Endothelial cell of umbilical vein (primary cell): Measurements from ENCODE around the gene ZNF512. TPM values are rescaled to one million over a fixed set of nuclear protein-coding genes. Genes with fewer than 3 reads are reported as not detected.

ENCODE experiments used
- BruUV-seq: library from RNA; stranded (reverse); fragments of 400-500 nt; replicated peaks from 2 replicates; lab custom pipeline; 2021; lab: Mats Ljungman, UMichigan
- CTCF ChIA-PET: fragments of 300-600, 350-600 bp; sonication (Branson Sonifier 250); formaldehyde crosslinking; loops from one replicate; lab custom pipeline; 2021; ENCODE audit warnings: antibody characterized with exemption, inconsistent platforms; lab: Charles Lee
- POLR2A ChIA-PET: fragments of 300-600, 350-600 bp; sonication (Branson Sonifier 250); formaldehyde crosslinking; loops from one replicate; lab custom pipeline; 2021; ENCODE audit warnings: antibody characterized with exemption, inconsistent platforms; lab: Charles Lee
- DNase-seq: peaks from one replicate; pipeline ENCODE4 v3.0.0-alpha.2; 2011; ENCODE audit warnings: low read depth, low spot score
- FAIRE-seq: peaks from 2 replicates; lab custom pipeline; 2011; peaks lifted over from hg19 to GRCh38; lab: Jason Lieb, UNC
- H2AFZ ChIP-seq: 2 replicates; pipeline ENCODE4 v1.6.0; 2012; ENCODE audit warnings: low read depth, low read length, control low read depth, inconsistent platforms
- H3K27ac ChIP-seq: 2 replicates; pipeline ENCODE4 v1.5.1; 2011; ENCODE audit warnings: low read depth, mild to moderate bottlenecking, control low read depth, low read length, moderate library complexity; ENCODE audit not compliant: insufficient read depth
- H3K27me3 ChIP-seq, 2 experiments: 2 replicates each; pipeline versions ENCODE4 v1.6.0 to v1.6.1; 2011; ENCODE audit warnings: low read length in 2 of 2, mixed read lengths in 1 of 2; ENCODE audit not compliant: control insufficient read depth in 2 of 2, insufficient read depth in 2 of 2
- H3K36me3 ChIP-seq, 2 experiments: 2 replicates in 1 of 2; 3 replicates in 1 of 2; pipeline ENCODE4 v1.5.1; 2011; ENCODE audit warnings: low read length in 2 of 2, mild to moderate bottlenecking in 1 of 2, moderate library complexity in 1 of 2; ENCODE audit not compliant: control insufficient read depth in 2 of 2, insufficient read depth in 2 of 2; ENCODE audit errors: extremely low read depth in 1 of 2
- H3K4me1 ChIP-seq: 3 replicates; pipeline ENCODE4 v1.5.1; 2011; ENCODE audit warnings: mild to moderate bottlenecking, low read length; ENCODE audit not compliant: control insufficient read depth, insufficient read depth; ENCODE audit errors: extremely low read depth
- H3K4me2 ChIP-seq: 2 replicates; pipeline ENCODE4 v1.6.1; 2011; ENCODE audit warnings: low read length, control low read depth, mixed read lengths; ENCODE audit not compliant: insufficient read depth
- H3K4me3 ChIP-seq, 3 experiments: fragments of 200-600 bp in 1 of 3; sonication (generic), shearing (Covaris generic) in 1 of 3; replicated peaks in 1 of 3; 2 replicates each; pipeline ENCODE4 v1.5.1; 2011 to 2016; ENCODE audit warnings: control low read depth in 3 of 3, low read length in 3 of 3, mild to moderate bottlenecking in 2 of 3, inconsistent platforms in 1 of 3, low read depth in 1 of 3, moderate library complexity in 1 of 3; ENCODE audit not compliant: insufficient read depth in 1 of 3
- H3K79me2 ChIP-seq: 2 replicates; pipeline ENCODE4 v1.6.0; 2012; ENCODE audit warnings: low read length, inconsistent platforms; ENCODE audit not compliant: control insufficient read depth, insufficient read depth
- H3K9ac ChIP-seq: replicated peaks from 2 replicates; pipeline ENCODE3; 2011; ENCODE audit warnings: low read length, control low read depth; ENCODE audit not compliant: insufficient read depth; ENCODE audit errors: extremely low read depth
- H3K9me1 ChIP-seq: replicated peaks from 3 replicates; pipeline ENCODE4 v1.6.0; 2011; ENCODE audit warnings: mild to moderate bottlenecking, low read length; ENCODE audit not compliant: control insufficient read depth, insufficient read depth; ENCODE audit errors: extremely low read depth
- H3K9me3 ChIP-seq: replicated peaks from 2 replicates; pipeline ENCODE4 v1.5.1; 2012; ENCODE audit warnings: low read length, inconsistent platforms; ENCODE audit not compliant: control insufficient read depth, insufficient read depth
- H4K20me1 ChIP-seq: replicated peaks from 2 replicates; pipeline ENCODE3; 2011; ENCODE audit warnings: mild to moderate bottlenecking, low read length; ENCODE audit not compliant: control insufficient read depth, insufficient read depth; ENCODE audit errors: extremely low read depth
- FOS ChIP-seq: IDR thresholded peaks from 2 replicates; pipeline ENCODE4 v1.6.1; 2011; ENCODE audit warnings: mild to moderate bottlenecking, low read length, moderate library complexity, borderline replicate concordance; ENCODE audit not compliant: insufficient read depth
- GATA2 ChIP-seq: IDR thresholded peaks from 2 replicates; pipeline ENCODE4 v1.7.0; 2011; ENCODE audit warnings: low read depth, mild to moderate bottlenecking, moderate library complexity, mixed read lengths, low read length; ENCODE audit not compliant: insufficient read length, insufficient read depth
- JUN ChIP-seq: IDR thresholded peaks from 2 replicates; pipeline ENCODE4 v1.6.1; 2011; ENCODE audit warnings: borderline replicate concordance, low read depth; ENCODE audit not compliant: insufficient read length, insufficient read depth
- POLR2A ChIP-seq: IDR thresholded peaks from 2 replicates; pipeline ENCODE4 v1.6.1; 2012; ENCODE audit warnings: low read depth, mild to moderate bottlenecking, control low read depth, low read length
- dilution Hi-C: fragments of 300-500 bp; cut with MboI; formaldehyde crosslinking; loops from one replicate; pipeline ENCODE4 v1.15.0; 2019; ENCODE audit warnings: low sequenced_read_pairs; ENCODE audit not compliant: extremely low pct_ligation_motif_present
- intact Hi-C: fragments of 100-400 bp; cut with micrococcal nuclease; formaldehyde crosslinking; loops from one replicate; pipeline ENCODE4 v1.10.0; 2022
- polyA plus RNA-seq, 4 experiments: library from polyadenylated mRNA; depleted of rRNA in 3 of 4; stranded (reverse) in 3 of 4; unstranded in 1 of 4; fragments of >200 nt; gene quantifications; 2 replicates each; pipeline versions ENCODE4 v1.2.1 to v1.2.3, GENCODE V29; 2011 to 2012; ENCODE audit warnings: missing spikeins in 1 of 4
- total RNA-seq: library from RNA; stranded (reverse); gene quantifications from 2 replicates; pipeline ENCODE4 v1.2.3, GENCODE V29; 2021

Gene ZNF512
- total and polyA plus RNA-seq, 2 donors (not counting 3 experiments of a cell fraction or from before 2014, with no cell fraction given) = 17.8 to 37.0 TPM

- H3K9me3 ChIP-seq = no peaks in the 10 kb centered on the region
- no peaks in the 10 kb centered on the region for H3K9me1 ChIP-seq
- no peak overlapping the region for H3K4me3 ChIP-seq
- no TSS peak for BruUV-seq
- dilution Hi-C loops = no loop called here
- TF ChIP-seq GATA2 (no peak), FOS (no peak), JUN (no peak), POLR2A (no peak)
- no peak for FAIRE-seq
- no peak overlapping the region for H3K9ac ChIP-seq
- no peak overlapping the region for H3K27ac ChIP-seq
- H3K4me2 ChIP-seq = no peak overlapping the region
- no peaks in the 10 kb centered on the region for H3K27me3 ChIP-seq
- CTCF ChIA-PET = no interaction called here
- peaks cover 4% of the 10 kb centered on the region for H3K4me1 ChIP-seq
- peaks cover 6% of the 10 kb centered on the region for H3K79me2 ChIP-seq
- POLR2A ChIA-PET = no interaction called here
- H3K36me3 ChIP-seq = peaks cover 24 to 27% of the 10 kb centered on the region in 2 experiments
- no peak for DNase-seq
- H2AFZ ChIP-seq = no peak overlapping the region
- H4K20me1 ChIP-seq = no peaks in the 10 kb centered on the region
- intact Hi-C loops = no loop called here
These were observed 51.4 kb downstream of the ZNF512 start for GRCh38 chr2:27634291-27634690.

GRCh38 chr2:27636766-27637165, 53.9 kb downstream of the ZNF512 start:
- H3K9me3 ChIP-seq = no peaks in the 10 kb centered on the region
- no peaks in the 10 kb centered on the region for H3K4me1 ChIP-seq
- ChIA-PET CTCF (no interaction called here), POLR2A (no interaction called here)
- no peak overlapping the region for H2AFZ ChIP-seq
- no peak overlapping the region for H3K9ac ChIP-seq
- dilution Hi-C loops (no loop called here), intact Hi-C loops (no loop called here)
- H3K9me1 ChIP-seq = no peaks in the 10 kb centered on the region
- TF ChIP-seq FOS (no peak), POLR2A (no peak), JUN (no peak)
- no peaks in the 10 kb centered on the region for H3K79me2 ChIP-seq
- no peak overlapping the region for H3K4me2 ChIP-seq
- DNase-seq (no peak), FAIRE-seq (no peak)
- BruUV-seq = no TSS peak
- H3K4me3 ChIP-seq = no peak overlapping the region
- H3K36me3 ChIP-seq = peaks cover 28 to 31% of the 10 kb centered on the region in 2 experiments
- H3K27me3 ChIP-seq = no peaks in the 10 kb centered on the region
- no peak overlapping the region for H3K27ac ChIP-seq
- H4K20me1 ChIP-seq = no peaks in the 10 kb centered on the region
